Measurements from ENCODE around the gene SYCN.
"Not testable (repeated sequence)": the region's sequence is repeated elsewhere in the genome, so short reads cannot be mapped to it uniquely, and the experiment has no call there.

The SYCN gene

DNA sequence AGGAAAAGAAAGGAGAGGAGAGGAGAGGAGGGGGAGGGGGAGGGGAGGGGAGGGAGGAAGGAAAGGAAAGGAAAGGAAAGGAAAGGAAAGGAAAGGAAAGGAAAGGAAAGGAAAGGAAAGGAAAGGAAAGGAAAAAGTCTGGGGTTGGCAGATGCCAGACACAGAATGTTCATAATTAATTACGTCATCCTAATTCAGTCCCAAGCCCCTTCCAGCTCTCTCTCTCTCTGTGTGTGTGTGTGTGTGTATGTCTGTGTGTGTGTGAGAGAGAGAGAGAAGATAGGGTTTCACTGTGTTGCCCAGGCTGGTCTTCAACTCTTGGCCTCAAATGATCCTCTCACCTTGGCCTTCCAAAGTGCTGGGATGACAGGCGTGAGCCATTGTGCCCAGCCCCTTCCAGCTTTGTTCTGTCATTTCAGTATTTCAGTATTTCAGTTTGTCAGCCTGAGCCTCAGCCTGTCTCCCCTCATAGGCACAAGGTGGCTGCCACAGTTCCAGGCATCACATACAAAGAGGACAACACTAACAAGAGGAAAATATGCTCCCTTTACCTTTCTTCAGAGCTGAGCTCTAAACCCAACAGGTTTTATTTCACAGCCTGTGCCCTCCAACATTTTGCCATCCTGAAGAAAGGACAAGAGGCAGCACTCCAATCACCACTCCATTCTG, 26.2 kb upstream of the SYCN start:
- intact Hi-C loops (cut with DNase I): no loop called here
- DNase-seq: peak in 2 of 10 donors; percentile 0 to 18

DNA sequence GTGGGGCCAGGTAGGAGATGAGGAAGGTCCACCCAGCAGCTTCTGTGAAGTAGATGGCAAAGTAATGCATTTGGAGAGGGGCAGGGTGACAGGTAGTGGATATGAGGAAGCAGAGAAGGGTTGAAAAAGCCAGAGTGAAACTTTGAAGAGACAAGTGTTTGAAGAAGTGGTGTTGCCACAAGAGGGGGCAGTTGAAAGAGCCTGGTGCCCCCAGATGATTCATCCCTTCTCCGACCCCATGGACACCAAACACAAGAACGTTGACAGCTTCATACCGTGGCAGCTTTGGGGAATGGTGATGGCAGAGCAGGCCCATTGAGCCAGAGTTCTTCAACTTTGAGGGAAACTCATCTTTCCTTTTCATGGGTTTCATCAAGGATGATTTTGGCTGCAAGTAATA, 20.8 kb upstream of the SYCN start:
- intact Hi-C loops (cut with DNase I): no loop called here
- DNase-seq: peak in 1 of 10 donors; percentile 21

DNA sequence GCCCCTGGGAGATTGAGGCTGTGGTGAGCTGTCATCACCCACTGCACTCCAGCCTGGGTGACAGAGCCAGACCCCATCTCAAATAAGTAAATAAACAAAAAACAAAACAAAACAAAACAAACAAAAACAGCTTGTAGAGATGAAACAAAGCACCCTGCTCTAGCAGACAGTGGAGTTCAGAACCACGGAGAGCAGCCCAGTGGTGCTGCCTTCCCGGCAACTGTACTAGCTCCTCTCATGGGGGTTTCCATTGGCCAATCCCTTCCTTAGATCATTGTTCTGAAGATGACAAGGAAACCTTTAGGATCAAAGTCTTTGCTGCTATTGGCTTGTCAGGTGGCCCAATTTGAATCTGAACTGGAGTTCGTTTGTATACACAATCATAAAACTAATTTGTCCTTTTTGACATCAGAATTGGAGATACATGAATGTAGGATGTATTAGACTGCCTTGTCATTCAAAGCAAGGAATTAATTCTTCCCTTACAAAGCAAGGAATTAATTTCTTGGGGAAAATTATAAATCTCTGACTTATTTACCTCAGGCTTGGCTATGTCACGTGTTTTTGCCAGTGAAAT, 19.7 kb upstream of the SYCN start:
- peak in 1 of 10 donors; percentile 22 for DNase-seq

DNA sequence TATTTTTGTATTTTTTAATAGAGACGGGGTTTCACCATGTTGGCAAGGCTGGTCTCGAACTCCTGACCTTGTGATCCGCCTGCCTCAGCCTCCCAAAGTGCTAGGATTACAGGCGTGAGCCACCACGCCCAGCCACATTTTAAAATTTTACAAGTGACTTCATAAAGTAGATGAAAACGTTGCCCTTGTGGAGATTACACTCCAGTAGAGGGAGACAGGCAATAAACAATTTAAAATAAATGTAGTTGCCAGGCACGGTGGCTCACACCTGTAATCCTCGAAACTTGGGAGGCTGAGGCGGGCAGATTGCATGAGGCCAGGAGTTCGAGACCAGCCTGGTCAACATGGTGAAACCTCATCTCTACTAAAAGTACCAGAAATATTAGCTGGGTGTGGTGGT, 15.0 kb upstream of the SYCN start:
- intact Hi-C loops (cut with DNase I): not testable (repeated sequence)
- DNase-seq: peak in 1 of 10 donors; percentile 6

More for the DNA sequence above, 19.7 kb upstream of the SYCN start:
- intact Hi-C loops (cut with DNase I): no loop called here

DNA sequence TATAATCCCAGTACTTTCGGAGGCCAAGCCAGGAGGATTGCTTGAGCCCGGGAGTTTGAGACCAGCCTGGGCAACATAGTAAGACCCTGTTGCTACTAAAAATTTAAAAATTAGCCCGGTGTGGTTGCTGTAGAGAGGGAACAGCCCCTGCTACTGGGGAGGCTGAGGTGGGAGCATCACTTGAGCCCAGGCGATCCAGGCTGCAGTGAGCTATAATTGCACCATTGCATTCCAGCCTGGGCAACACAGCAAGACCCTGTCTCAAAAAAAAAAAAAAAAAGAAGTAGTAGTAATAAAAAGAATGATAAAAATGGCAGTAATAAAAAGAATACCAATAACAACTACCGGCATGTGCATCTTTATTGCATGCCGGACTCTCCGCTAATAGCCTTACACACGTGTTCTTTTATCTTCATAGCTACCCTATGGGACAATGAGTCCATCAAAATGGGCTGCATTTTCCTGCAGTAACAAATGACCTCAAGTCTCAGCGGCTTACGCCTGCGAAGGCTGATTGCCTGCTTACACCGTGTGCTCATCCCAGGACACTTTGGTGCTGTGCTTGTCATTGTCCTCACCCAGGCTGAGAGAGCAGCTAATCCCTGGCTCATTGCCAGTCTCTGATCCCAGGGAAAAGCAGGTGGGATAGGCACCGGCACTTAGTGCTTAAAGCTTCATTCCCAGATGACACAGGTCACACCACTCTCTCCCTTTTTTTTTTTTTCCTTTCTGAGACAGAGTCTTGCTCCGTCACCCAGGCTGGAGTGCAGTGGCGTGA, 14.4 kb upstream of the SYCN start:
- intact Hi-C loops (cut with DNase I): no loop called here
- DNase-seq: peak in 1 of 10 donors; percentile 34

DNA sequence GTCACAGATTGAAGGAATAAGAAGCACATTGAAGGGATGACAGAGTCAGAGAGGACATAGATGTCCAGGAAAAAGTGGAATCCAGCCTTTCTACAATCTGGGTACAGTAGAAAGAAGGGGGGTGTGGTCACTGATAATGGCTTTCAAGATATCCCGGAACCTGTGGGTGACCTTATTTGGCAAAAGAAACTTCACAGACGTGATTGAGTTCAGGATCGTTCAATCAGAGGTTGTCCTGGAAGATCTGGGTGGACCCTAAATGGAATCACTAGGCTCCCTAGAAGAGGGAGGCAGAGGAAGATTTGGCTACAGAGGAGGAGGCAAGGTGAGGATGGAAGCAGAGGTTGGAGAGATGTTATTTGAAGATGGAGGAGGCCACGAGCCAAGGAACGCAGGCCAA, 13.0 kb upstream of the SYCN start:
- intact Hi-C loops (cut with DNase I): no loop called here
- no peak for DNase-seq

DNA sequence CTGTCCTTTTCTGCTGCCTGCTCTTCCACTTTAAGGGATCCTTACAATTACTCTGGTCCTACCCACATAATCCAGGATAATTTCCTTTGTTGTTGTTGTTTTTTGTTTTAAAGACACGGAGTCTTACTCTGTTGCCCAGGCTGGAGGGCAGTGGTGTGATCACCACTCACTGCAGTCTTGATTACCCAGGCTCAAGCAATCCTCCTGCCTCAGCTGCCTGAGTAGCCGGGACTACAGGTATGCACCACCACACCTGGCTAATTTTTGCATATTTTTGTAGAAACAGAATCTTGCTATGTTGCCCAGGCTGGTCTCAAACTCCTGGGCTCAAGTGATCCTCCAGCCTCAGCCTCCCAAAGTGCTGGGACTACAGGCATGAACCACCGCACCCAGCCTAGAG, 11.3 kb upstream of the SYCN start:
- DNase-seq: peak in 1 of 10 donors; percentile 53
- intact Hi-C loops (cut with DNase I): not testable (repeated sequence)

DNA sequence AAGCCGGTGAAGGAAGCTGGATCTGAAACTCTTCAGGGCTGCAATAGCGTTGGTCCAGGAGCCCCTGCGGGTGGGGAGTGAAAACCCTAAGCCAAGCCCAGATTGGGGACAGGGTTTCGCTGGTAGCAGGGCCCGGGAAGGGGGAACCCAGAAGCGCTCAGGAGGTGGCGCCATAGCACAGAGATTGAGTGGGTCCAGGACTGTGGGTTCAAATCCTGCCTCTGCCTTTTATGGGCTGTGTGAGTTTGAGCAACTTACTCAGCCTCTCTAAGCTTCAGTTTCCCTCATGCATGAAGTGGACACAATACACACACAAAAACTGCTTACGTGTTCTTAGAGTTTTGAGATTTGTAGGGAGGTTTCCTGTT, 8.3 kb upstream of the SYCN start:
- DNase-seq: peak in 1 of 10 donors; percentile 45
- intact Hi-C loops (cut with DNase I): no loop called here

DNA sequence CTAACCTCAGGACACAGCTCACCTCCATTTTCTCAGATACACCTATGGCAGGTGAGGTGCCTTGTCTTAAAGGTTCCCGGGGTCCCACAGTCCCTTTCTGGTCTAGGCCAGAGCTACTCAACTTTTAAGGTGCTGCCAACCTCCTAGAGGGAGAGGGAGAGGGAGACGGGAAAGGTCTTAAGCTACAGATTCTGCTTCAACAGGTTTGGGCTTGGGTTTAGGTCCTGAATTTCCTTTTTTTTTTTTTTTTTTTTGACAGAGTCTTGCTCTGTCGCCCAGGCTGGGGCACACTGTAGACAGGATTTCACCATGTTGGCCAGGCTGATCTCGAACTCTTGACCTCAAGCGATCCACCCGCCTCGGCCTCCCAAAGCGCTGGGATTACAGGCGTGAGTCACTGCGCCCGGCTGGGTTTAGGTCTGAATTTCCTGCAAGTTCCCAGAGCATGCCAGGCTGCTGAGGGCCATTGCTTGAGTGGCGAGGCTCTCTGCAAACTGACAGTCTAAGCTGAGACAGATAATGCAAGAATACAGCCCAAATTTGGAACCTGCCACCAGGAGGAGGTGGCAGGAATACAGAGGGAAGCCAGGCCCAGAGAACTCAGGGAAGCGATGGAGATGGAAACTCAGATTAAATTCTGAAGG, 7.8 kb upstream of the SYCN start:
- intact Hi-C loops (cut with DNase I): no loop called here
- DNase-seq: peak in 1 of 10 donors; percentile 75

DNA sequence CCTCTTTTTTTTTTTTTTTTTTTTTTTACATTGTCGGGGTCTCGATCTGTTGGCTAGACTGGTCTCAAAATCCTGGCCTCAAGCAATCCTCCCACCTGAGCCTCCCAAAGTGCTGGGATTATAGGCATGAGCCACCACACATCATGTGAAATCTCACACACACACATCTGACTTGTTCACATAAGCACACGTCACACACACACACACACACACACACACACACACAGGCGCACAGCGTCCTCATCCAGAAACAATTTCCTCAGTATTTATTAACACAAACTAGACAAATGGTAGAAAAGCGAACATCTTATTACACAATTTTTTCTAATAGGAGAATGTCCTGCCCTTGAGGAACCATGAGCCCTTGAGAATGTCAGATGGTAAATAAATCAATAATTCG, 5.1 kb upstream of the SYCN start:
- intact Hi-C loops (cut with DNase I): no loop called here
- peak in 1 of 10 donors; percentile 33 for DNase-seq

DNA sequence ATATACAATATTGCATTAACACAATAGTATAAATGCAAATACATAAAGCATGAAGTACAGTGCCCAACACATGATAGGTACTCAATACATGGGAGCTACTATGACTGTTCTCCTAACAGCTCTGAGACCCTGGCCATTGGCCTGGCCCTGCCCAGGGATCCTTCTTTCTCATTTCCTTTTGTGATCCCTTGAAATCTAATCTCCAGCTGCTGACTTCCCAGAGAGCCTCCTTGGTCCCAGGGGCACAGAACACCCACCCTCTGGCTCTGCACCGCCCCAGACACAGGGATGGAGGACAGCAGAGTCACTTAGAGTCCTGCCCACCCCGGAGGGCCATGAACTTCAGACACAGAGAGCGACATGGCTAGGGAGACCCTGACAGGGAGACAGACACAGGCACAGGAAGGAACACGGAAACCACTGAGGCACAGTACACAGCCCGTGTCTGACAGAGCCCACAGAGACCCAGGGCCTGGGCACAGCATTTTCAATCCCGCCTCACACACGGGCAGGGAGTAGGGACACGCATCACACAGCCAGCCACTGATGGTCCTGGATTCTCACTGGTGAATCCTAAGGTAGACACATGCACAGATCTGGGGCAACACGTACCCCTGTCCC, 4.2 kb upstream of the SYCN start:
- DNase-seq: peak in 1 of 10 donors; percentile 54
- intact Hi-C loops (cut with DNase I): no loop called here

DNA sequence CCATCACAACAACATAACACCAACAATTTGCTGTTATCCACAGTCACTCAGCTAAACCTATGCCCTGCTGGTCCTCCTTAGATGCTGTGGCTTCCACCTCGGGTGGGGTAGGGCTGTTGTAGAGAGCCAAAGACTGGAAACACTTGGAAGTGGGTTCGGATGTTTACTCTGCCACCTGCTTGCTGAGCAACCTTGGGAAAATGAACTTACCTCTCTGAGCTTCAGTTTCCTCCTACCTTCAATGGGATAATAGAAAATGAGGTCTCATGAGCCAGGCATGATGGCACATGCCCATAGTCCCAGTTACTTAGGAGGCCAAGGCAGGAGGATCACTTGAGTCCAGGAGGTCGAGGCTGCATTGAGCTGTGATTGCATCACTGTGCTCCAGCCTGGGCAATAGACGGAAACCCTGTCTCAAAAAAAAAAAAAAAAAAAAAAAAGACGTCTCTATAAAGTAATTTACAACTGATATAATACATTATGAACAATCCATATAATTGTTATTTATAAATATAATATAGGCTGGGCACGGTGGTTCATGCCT, 3.3 kb upstream of the SYCN start:
- peak in 1 of 10 donors; percentile 33 for DNase-seq
- intact Hi-C loops (cut with DNase I): no loop called here

DNA sequence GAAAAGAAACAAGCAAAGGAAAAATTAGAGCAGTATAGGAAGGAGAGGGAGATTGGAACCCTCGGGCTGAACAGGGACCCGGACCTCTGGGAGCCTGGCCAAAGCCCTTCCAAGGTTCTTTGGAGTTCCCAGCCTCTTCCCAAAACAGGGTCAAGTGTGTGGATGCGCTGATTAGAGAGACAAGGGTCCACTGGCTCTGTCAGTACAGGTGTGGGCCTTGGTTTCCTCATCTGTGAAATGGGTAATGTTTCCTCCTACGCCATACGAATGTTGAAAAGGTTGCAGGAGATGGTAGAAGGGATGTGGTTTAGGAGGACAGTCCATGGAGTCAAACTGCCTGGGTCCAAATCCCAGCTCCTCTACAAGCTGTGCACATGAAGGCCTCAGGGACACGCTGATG, 2.1 kb upstream of the SYCN start:
- DNase-seq: peak in 1 of 10 donors; percentile 16
- intact Hi-C loops (cut with DNase I): no loop called here

DNA sequence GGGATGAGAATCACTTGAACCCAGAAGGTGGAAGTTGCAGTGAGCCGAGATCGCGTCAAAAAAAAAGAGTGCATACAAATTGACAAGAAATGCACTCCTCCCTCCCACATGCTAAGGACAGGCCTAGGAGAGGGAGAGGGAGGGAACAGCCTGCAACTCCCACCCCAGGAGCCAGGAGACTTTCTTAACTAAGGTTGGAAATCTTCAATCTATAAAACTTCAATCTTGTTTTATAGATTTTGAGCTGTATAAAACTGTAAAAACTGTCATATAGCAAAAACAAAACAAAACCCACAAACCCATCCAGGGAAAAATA, 1.3 kb upstream of the SYCN start:
- DNase-seq: peak in 1 of 10 donors; percentile 1
- intact Hi-C loops (cut with DNase I): no loop called here

DNA sequence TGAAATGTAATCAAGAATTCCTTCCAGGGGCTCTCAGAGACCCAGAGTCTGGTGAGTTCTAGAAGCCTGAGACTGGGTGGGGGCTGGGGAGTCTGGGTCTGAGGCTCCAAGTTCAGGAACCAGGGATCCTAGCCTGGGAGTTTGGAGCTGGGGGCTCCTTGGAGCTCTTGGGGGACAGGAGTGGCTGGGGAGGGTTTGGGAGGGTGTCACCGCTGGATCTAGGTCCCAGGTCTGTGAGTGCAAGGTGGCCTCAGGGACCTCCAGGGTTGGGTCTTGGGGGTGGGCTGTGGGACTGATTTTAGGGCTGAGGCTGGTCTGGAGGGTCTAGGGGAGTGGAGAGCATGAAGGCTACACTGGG, 1.1 kb downstream of the SYCN start:
- DNase-seq: no peak
- intact Hi-C loops (cut with DNase I): no loop called here

DNA sequence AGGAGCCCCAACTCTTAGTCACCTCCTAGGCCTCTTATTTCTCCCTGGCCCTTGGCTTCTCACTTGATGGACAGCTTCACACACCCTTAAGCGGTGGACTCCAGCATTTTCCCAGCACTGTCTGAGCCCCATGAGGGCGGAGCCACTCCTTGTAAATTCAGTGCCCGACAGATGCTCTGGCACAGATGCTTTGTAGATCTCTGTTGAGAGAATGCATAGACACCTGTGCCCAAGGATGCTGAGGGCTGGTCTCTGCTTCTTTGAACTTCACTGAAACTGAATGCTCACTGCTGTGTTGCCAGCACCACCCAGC, 3.3 kb downstream of the SYCN start:
- DNase-seq: no peak
- intact Hi-C loops (cut with DNase I): no loop called here

DNA sequence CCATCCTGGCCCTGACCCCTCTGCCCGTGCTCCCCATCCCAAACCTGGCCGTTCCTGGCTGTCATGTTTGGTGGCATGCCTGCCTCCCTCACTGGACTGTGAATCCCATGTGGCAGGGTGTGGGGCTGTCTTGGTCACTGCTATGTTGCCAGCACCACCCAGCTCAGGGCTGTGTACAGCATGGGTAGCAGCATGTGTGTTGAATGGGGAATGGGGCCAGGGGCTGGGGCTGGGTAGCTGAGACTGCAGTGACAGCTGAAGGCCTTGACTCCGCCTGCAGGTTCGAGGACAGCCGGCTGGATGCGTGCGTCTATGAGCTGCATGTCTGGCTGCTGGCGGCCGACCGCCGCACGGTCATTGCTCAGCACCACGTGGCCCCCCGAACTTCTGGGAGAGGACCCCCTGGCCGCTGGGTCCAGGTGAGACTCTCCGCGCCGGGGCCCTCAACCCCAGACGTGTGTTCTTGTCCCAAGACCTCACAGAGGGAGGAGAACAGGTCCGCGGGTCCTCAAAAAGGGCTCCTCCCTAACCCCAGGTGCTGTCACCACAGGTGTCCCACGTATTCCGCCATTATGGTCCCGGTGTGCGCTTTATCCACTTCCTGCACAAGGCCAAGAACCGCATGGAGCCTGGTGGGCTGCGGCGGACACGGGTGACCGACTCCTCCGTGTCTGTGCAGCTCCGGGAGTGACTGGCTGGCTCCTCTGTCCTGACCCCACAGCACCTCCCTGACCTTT, 3.8 kb downstream of the SYCN start:
- intact Hi-C loops (cut with DNase I): no loop called here
- no peak for DNase-seq

DNA sequence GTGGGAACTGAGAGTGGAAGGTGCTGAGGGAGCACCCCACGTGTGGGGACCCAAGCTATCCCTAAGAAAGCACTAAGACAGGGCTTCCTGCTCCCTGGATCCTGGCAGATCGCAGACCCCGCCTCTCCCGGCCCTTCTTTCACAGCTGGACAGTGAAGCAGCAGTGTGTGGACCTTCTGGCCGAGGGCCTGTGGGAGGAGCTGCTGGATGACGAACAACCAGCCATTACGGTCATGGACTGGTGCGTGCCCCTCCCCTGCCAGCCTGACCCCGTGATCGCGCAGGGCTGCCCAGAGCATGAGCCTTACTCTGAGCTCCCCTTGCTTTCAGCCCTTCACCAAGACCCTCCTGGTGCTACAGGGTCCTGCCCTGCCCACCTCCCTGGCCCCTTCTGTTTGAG, 5.0 kb downstream of the SYCN start:
- peak in 8 of 10 donors; percentile 35 to 96 (median 60) for DNase-seq
- intact Hi-C loops (cut with DNase I): no loop called here

DNA sequence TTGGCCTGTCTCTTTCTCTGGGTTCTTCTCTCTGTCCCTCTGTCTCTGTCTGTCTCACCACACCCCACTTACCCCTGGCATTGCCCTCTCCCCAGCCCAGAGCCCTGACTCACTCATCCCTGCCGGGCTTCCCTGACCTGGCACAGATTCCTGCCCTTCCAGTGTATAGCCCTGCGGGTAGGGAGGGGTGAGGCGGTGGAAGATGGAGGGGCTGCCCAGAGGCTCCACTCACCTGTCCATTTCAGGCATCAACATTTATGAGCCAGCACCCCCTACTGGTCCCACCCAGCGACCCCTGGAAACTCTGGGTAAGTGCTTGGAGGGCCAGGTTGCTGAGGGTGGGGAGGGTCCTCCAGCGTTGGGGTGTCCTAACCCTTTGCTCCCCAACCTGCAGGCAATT, 6.3 kb downstream of the SYCN start:
- no peak for DNase-seq
- intact Hi-C loops (cut with DNase I): no loop called here

DNA sequence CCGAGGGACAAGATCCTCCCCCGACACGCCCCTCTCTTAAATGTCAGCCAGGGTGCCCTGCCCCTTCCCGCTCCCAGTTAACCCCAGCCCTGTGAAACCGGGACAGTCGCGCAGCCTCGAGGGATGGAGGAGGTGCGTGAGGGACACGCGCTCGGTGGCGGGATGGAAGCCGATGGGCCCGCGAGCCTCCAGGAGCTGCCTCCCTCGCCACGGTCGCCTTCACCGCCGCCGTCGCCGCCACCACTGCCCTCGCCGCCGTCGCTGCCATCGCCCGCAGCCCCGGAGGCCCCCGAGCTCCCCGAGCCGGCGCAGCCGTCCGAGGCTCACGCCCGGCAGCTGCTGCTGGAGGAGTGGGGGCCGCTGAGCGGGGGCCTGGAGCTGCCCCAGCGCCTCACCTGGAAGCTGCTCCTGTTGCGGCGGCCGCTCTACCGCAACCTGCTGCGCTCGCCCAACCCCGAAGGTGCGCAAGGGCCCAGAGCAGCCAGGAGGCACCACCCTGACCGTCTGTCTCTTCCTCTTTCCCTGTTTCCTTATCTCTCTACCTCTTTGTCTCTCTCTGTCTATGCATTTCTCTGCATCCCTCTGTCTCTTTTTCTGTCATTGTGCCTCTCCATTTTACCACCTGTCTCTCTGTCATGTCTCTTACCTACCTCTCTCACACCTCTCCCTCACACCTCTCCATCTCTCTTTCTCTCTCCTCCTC, 7.1 kb downstream of the SYCN start, which contains the start of gene NCCRP1:
NCCRP1 (plus strand) TSS at position 105 of the 703 bp plus-strand sequence; CDS start at position 124, 19 bp downstream.
- intact Hi-C loops (cut with DNase I): no loop called here
- DNase-seq: no peak

Measured in posterior cingulate gyrus (tissue), 11 donors.